CD4-positive, alpha-beta T cell (primary cell): ENCODE measurements around the gene PKNOX2. TPM values are rescaled to one million over a fixed set of nuclear protein-coding genes. Genes with fewer than 3 reads are reported as not detected.

Experiments used
- ATAC-seq: fragments of 200-7000 bp; cut with Tn5 transposase; one replicate; pipeline ENCODE4 v1.10.0; 2022; ENCODE audit warnings: mild to moderate bottlenecking; ENCODE audit not compliant: poor library complexity
- CTCF ChIA-PET: fragments of 350-600 bp; sonication (Branson Sonifier 250); formaldehyde crosslinking; loops from one replicate; lab custom pipeline; 2021; ENCODE audit warnings: antibody characterized with exemption, inconsistent platforms; lab: Charles Lee
- POLR2A ChIA-PET: fragments of 350-600 bp; sonication (Branson Sonifier 250); formaldehyde crosslinking; loops from one replicate; lab custom pipeline; 2021; ENCODE audit warnings: antibody characterized with exemption, inconsistent platforms; lab: Charles Lee
- DNase-seq, 14 experiments: peaks; one replicate each; pipeline ENCODE4 v3.0.0-alpha.2; 2013 to 2020; ENCODE audit warnings: mixed read lengths in 2 of 14
- H3K27ac ChIP-seq, 2 donors: one replicate each; pipeline versions ENCODE4 v1.5.1 to v1.7.0; 2013; ENCODE audit warnings: low read length in 2 of 2, low read depth in 1 of 2, mild to moderate bottlenecking in 1 of 2
- H3K27me3 ChIP-seq, 2 experiments: 1 replicate in 1 of 2; 2 replicates in 1 of 2; pipeline versions ENCODE4 v1.6.1 to v1.7.0; 2013; ENCODE audit warnings: low read length in 2 of 2, control low read depth in 1 of 2, mild to moderate bottlenecking in 1 of 2, moderate library complexity in 1 of 2; ENCODE audit not compliant: insufficient read depth in 2 of 2, control insufficient read depth in 1 of 2
- H3K36me3 ChIP-seq: one replicate; pipeline ENCODE4 v1.6.1; 2013; ENCODE audit warnings: low read length, control low read depth; ENCODE audit not compliant: insufficient read depth
- H3K4me1 ChIP-seq: one replicate; pipeline ENCODE4 v1.6.1; 2013; ENCODE audit warnings: low read length, control low read depth; ENCODE audit not compliant: insufficient read depth
- H3K4me3 ChIP-seq: one replicate; pipeline ENCODE4 v1.5.1; 2013; ENCODE audit warnings: mild to moderate bottlenecking, low read length, moderate library complexity
- H3K9me3 ChIP-seq, 2 experiments: 1 replicate in 1 of 2; 2 replicates in 1 of 2; pipeline versions ENCODE4 v1.6.1 to v1.7.0; 2013; ENCODE audit warnings: low read length in 2 of 2, mild to moderate bottlenecking in 2 of 2, control low read depth in 1 of 2, moderate library complexity in 1 of 2; ENCODE audit not compliant: control insufficient read depth in 1 of 2, insufficient read depth in 1 of 2
- H3K27ac Mint-ChIP-seq: one replicate; pipeline ENCODE4 v1.8.0; 2020; ENCODE audit warnings: mixed read lengths
- H3K27me3 Mint-ChIP-seq: one replicate; pipeline ENCODE4 v1.8.0; 2021; ENCODE audit warnings: mixed read lengths
- H3K36me3 Mint-ChIP-seq: one replicate; pipeline ENCODE4 v1.8.0; 2021; ENCODE audit warnings: low read depth, mixed read lengths
- H3K4me1 Mint-ChIP-seq: one replicate; pipeline ENCODE4 v1.8.0; 2021; ENCODE audit warnings: low read depth, mixed read lengths
- H3K4me3 Mint-ChIP-seq: one replicate; pipeline ENCODE4 v1.8.0; 2020; ENCODE audit warnings: mild to moderate bottlenecking, mixed read lengths
- H3K9me3 Mint-ChIP-seq: one replicate; pipeline ENCODE4 v1.8.0; 2020; ENCODE audit warnings: mixed read lengths
- CTCF ChIP-seq: fragments of 200-600 bp; IDR thresholded peaks from one replicate; pipeline ENCODE4 v1.8.0; 2022; ENCODE audit warnings: antibody characterized with exemption, mild to moderate bottlenecking
- intact Hi-C, 2 experiments: fragments of 100-400 bp; cut with DNase I in 1 of 2; cut with micrococcal nuclease in 1 of 2; formaldehyde crosslinking; loops; one replicate each; pipeline versions ENCODE4 v1.15.1 to v1.9.0; 2023 to 2025; cut with DNase I, micrococcal nuclease
- total RNA-seq, 174 experiments: library from RNA in 2 of 174; stranded (reverse) in 2 of 174; gene quantifications; one replicate each; pipeline ENCODE4 v1.2.3 and lab custom pipeline; 2021 to 2026

Gene PKNOX2
- total RNA-seq, 2 experiments from 2014 or later: not detected

GRCh38 chr11:125378083-125378482 lies 213.5 kb downstream of the PKNOX2 start:
- Mint-ChIP-seq H3K36me3 (no peaks in the 10 kb centered on the region), H3K4me3 (no peak overlapping the region), H3K27ac (no peak overlapping the region), H3K4me1 (no peaks in the 10 kb centered on the region), H3K27me3 (peaks cover 55% of the 10 kb centered on the region), H3K9me3 (no peaks in the 10 kb centered on the region)
- H3K9me3 ChIP-seq: peaks cover 0 to 5% of the 10 kb centered on the region in 2 experiments
- CTCF ChIA-PET: no interaction called here
- H3K27ac ChIP-seq: no peak overlapping the region
- TF ChIP-seq CTCF: no peak
- POLR2A ChIA-PET: no interaction called here
- intact Hi-C loops: no loop called here
- no peak overlapping the region for H3K4me3 ChIP-seq
- ATAC-seq (no peak), DNase-seq (no peak)
- H3K27me3 ChIP-seq: peaks cover 7 to 14% of the 10 kb centered on the region in 2 experiments
- H3K36me3 ChIP-seq: no peaks in the 10 kb centered on the region
- H3K4me1 ChIP-seq: no peaks in the 10 kb centered on the region

DNA sequence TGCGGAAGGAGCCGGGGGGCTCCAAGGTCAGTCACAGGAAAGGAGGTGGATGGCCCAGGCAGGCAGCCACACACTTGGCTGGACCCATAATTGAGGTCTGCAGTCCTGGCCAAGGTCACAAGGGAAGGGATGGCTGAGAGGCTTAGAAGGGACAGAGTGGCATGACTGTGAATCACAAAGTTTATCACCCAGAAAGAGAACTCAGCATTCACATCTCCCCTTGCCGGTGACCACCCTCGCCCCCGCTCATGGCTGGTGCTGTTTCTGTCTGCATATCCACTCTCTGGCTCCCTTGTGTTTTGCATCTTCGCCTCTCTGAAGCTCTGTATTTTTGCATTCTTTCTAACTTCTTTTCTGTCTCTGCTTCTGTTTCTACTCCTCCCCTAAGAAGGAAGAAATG lies 214.0 kb downstream of the PKNOX2 start:
- ChIA-PET CTCF (interaction anchor here (0.7 kb wide), 1 partner anchor 196 kb away, joined by 3 read pairs; no protein-coding TSS in a partner anchor), POLR2A (no interaction called here)
- Mint-ChIP-seq H3K36me3 (no peaks in the 10 kb centered on the region), H3K4me3 (no peak overlapping the region), H3K27me3 (peaks cover 50% of the 10 kb centered on the region), H3K9me3 (no peaks in the 10 kb centered on the region), H3K27ac (no peak overlapping the region), H3K4me1 (no peaks in the 10 kb centered on the region)
- no peak overlapping the region for H3K4me3 ChIP-seq
- no peak for TF ChIP-seq CTCF
- peaks cover 0 to 5% of the 10 kb centered on the region in 2 experiments for H3K9me3 ChIP-seq
- DNase-seq: no peak
- ATAC-seq: no peak
- no peaks in the 10 kb centered on the region for H3K4me1 ChIP-seq
- H3K27me3 ChIP-seq: peaks cover 7 to 12% of the 10 kb centered on the region in 2 experiments
- no peaks in the 10 kb centered on the region for H3K36me3 ChIP-seq
- H3K27ac ChIP-seq: no peak overlapping the region
- intact Hi-C loops: no loop called here

- ATAC-seq: no peak
- no peaks in the 10 kb centered on the region for H3K4me1 Mint-ChIP-seq
Measured at GRCh38 chr11:125379565-125379964, 215.0 kb downstream of the PKNOX2 start.

More at GRCh38 chr11:125379565-125379964, 215.0 kb downstream of the PKNOX2 start:
- Mint-ChIP-seq H3K9me3 (no peaks in the 10 kb centered on the region), H3K27ac (no peak overlapping the region), H3K27me3 (peaks cover 57% of the 10 kb centered on the region), H3K4me3 (no peak overlapping the region), H3K36me3 (no peaks in the 10 kb centered on the region)
- H3K9me3 ChIP-seq: peaks cover 0 to 5% of the 10 kb centered on the region in 2 experiments
- no peaks in the 10 kb centered on the region for H3K36me3 ChIP-seq
- ChIA-PET POLR2A (no interaction called here), CTCF (interaction anchor here (0.7 to 1.3 kb wide), 2 partner anchors 10 to 197 kb away, joined by 3 read pairs; no protein-coding TSS in a partner anchor)
- peaks cover 7 to 12% of the 10 kb centered on the region in 2 experiments for H3K27me3 ChIP-seq
- TF ChIP-seq CTCF: no peak
- H3K4me3 ChIP-seq: no peak overlapping the region
- intact Hi-C loops: no loop called here
- H3K4me1 ChIP-seq: no peaks in the 10 kb centered on the region
- no peak overlapping the region for H3K27ac ChIP-seq
- DNase-seq: no peak
